ENCODE results near the gene ATG4B.

The ATG4B gene

DNA sequence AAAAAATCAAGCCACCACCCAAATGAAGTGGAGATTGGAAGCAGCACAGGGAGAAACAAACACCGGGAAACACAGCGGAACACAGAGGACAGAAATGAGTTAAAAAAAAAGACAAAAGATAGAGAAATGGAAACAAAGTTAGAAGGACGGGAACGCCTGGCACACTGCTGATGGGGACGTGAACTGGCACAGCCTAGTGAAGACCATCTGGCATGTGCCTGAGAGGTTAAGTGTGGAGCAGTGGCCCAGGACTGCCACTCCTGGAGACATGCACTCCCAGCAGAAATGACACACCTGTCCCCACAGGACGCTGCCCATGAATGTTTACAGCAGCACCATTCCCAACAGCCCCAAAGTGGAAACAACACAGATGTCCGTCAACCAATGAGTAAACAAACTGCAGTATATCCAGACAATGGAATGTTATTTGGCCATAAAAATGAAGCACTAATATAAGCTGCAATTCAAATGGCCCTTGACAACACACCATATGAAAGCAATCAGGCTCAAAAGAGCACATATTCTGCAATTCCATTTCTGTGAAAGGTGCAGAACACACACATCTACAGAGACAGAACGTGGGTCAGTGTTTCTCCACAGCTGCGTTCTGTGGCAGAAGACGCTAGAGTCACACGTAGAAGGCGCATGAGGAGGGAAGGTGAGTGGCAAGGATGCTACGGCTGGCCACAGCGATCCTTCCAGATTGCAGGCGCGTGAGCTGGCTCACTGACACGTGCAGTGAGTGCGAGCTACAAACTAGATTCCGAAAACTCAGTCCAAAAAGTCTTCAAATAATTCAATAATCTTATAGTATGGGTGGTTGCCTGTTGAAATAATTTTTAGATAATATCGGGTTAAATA, 25.1 kb upstream of the ATG4B start:
- Histone ChIP-seq H3K9me3 (ENCODE audit: low read length) (no peaks in the 10 kb centered on the region), H3K36me3 (ENCODE audit: insufficient read depth, low read length) (no peaks in the 10 kb centered on the region), H3F3A (ENCODE audit: insufficient read depth, low read length) (no peaks in the 10 kb centered on the region), H3K9ac (ENCODE audit: low read length) (no peak overlapping the region), H3K4me3 (ENCODE audit: low read depth, low read length, poor library complexity, severe bottlenecking) (no peak overlapping the region), H3K9me2 (ENCODE audit: low read depth, low read length) (no peaks in the 10 kb centered on the region), H3K27me3 (ENCODE audit: insufficient read depth, low read length) (no peaks in the 10 kb centered on the region), H4K20me1 (ENCODE audit: insufficient read depth, low read length) (no peaks in the 10 kb centered on the region), H3K79me2 (ENCODE audit: insufficient read depth, low read length) (no peaks in the 10 kb centered on the region), H3K4me2 (ENCODE audit: low read length) (no peak overlapping the region), H3K4me1 (ENCODE audit: insufficient read depth, low read length, severe bottlenecking) (peaks cover 22% of the 10 kb centered on the region), H2AFZ (ENCODE audit: low read length) (no peak overlapping the region), H3K27ac (ENCODE audit: low read depth, low read length, poor library complexity, severe bottlenecking) (no peak overlapping the region)
- no peak for TF ChIP-seq EZH2 (IDR thresholded peaks at IDR 0.05; ENCODE audit: borderline replicate concordance, low read length)

DNA sequence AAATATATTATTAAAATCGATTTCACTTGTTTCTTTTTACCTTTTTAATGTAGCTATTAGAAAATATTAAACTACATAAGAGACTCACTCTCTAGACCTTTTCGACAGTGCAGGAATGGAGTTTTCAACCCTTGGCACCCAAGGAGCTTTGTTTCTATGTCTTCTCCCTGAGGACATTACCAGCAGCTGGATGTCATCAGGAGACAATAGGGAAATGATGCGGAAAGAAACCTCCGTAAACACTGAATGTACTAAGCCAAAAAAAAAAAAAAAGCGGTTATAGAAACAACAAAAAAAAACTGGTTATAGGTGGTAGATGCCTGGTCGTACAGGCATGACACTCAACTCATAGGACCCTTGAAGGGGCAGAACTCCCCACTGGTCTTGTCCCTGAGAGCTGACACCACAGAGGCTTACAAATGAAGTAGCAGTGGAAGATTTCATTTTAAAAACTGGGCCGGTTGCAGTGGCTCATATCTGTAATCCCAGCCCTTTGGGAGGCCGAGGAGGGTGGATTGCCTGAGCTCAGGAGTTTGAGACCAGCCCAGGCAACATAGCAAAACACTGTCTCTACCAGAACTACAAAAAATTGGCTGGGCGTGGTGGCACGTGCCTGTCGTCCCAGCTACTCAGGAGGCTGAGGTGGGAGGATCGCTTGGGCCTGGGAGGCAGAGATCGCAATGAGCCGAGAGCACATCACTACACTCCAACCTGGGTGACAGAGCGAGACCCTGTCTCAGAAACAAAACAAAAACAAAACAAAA, 24.3 kb upstream of the ATG4B start:
- Histone ChIP-seq H4K20me1 (ENCODE audit: insufficient read depth, low read length) (no peaks in the 10 kb centered on the region), H3K4me2 (ENCODE audit: low read length) (no peak overlapping the region), H3K4me1 (ENCODE audit: insufficient read depth, low read length, severe bottlenecking) (peaks cover 30% of the 10 kb centered on the region), H3K27me3 (ENCODE audit: insufficient read depth, low read length) (no peaks in the 10 kb centered on the region), H3K9me2 (ENCODE audit: low read depth, low read length) (no peaks in the 10 kb centered on the region), H3K27ac (ENCODE audit: low read depth, low read length, poor library complexity, severe bottlenecking) (no peak overlapping the region), H3K79me2 (ENCODE audit: insufficient read depth, low read length) (no peaks in the 10 kb centered on the region), H3F3A (ENCODE audit: insufficient read depth, low read length) (no peaks in the 10 kb centered on the region), H3K9ac (ENCODE audit: low read length) (no peak overlapping the region), H2AFZ (ENCODE audit: low read length) (no peak overlapping the region), H3K36me3 (ENCODE audit: insufficient read depth, low read length) (no peaks in the 10 kb centered on the region), H3K4me3 (ENCODE audit: low read depth, low read length, poor library complexity, severe bottlenecking) (no peak overlapping the region), H3K9me3 (ENCODE audit: low read length) (no peaks in the 10 kb centered on the region)
- TF ChIP-seq EZH2 (IDR thresholded peaks at IDR 0.05; ENCODE audit: borderline replicate concordance, low read length) = no peak
- TF ChIP-seq, protein P1, sequence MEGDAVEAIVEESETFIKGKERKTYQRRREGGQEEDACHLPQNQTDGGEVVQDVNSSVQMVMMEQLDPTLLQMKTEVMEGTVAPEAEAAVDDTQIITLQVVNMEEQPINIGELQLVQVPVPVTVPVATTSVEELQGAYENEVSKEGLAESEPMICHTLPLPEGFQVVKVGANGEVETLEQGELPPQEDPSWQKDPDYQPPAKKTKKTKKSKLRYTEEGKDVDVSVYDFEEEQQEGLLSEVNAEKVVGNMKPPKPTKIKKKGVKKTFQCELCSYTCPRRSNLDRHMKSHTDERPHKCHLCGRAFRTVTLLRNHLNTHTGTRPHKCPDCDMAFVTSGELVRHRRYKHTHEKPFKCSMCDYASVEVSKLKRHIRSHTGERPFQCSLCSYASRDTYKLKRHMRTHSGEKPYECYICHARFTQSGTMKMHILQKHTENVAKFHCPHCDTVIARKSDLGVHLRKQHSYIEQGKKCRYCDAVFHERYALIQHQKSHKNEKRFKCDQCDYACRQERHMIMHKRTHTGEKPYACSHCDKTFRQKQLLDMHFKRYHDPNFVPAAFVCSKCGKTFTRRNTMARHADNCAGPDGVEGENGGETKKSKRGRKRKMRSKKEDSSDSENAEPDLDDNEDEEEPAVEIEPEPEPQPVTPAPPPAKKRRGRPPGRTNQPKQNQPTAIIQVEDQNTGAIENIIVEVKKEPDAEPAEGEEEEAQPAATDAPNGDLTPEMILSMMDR (IDR thresholded peaks at IDR 0.05; ENCODE audit: low read length) = no peak

DNA sequence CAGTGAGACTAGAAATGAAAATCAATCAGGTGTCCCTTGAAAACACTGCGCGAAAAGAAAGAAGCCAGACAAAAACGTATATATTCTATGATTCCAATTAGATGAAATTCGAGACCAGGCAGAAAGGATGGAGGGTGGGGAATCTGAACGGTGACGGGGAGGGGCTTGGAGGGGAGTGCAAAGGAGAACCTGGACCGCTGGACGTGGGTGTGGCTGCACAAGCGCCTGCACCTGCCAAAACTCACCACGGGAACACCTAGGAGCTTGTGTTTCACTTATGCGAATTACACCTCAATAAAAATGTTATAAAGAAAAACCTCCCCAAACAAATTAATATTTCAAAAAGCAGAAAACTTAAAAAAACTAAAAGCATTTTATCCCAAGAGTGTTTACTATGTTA, 22.5 kb upstream of the ATG4B start:
- Histone ChIP-seq H2AFZ (ENCODE audit: low read length) (no peak overlapping the region), H3K4me3 (ENCODE audit: low read depth, low read length, poor library complexity, severe bottlenecking) (no peak overlapping the region), H3K9ac (ENCODE audit: low read length) (no peak overlapping the region), H3K79me2 (ENCODE audit: insufficient read depth, low read length) (no peaks in the 10 kb centered on the region), H3K4me2 (ENCODE audit: low read length) (no peak overlapping the region), H3F3A (ENCODE audit: insufficient read depth, low read length) (no peaks in the 10 kb centered on the region), H3K4me1 (ENCODE audit: insufficient read depth, low read length, severe bottlenecking) (peaks cover 33% of the 10 kb centered on the region), H3K36me3 (ENCODE audit: insufficient read depth, low read length) (peaks cover 12% of the 10 kb centered on the region; the same call in 1 of the 2 replicates), H4K20me1 (ENCODE audit: insufficient read depth, low read length) (no peaks in the 10 kb centered on the region), H3K27me3 (ENCODE audit: insufficient read depth, low read length) (no peaks in the 10 kb centered on the region), H3K9me2 (ENCODE audit: low read depth, low read length) (no peaks in the 10 kb centered on the region), H3K9me3 (ENCODE audit: low read length) (no peaks in the 10 kb centered on the region), H3K27ac (ENCODE audit: low read depth, low read length, poor library complexity, severe bottlenecking) (no peak overlapping the region)
- TF ChIP-seq EZH2 (IDR thresholded peaks at IDR 0.05; ENCODE audit: borderline replicate concordance, low read length) = no peak
- TF ChIP-seq, protein P1 (IDR thresholded peaks at IDR 0.05; ENCODE audit: low read length) = no peak
